Erythroblast (primary cell): ENCODE measurements around the gene TRMT2A.

ENCODE experiments used
- GATA1 ChIP-seq: IDR thresholded peaks from 2 replicates; pipeline ENCODE4 v1.6.1; 2011; ENCODE audit warnings: low read depth, mild to moderate bottlenecking, control low read depth, low read length, moderate library complexity
- POLR2A ChIP-seq: IDR thresholded peaks from 2 replicates; pipeline ENCODE4 v1.6.1; 2011; ENCODE audit warnings: mild to moderate bottlenecking, low read length

GRCh38 chr22:20108757-20109230, 8.2 kb downstream of the TRMT2A start:
- TF ChIP-seq POLR2A (no peak), GATA1 (no peak)
